Prostate gland (tissue), 2 donors: Measurements from ENCODE around the gene AOPEP.

Experiments
- CTCF ChIP-seq, 4 experiments: fragments of 200-600 bp in 2 of 4; fragments of 450-650 bp in 2 of 4; sonication (generic) in 2 of 4; IDR thresholded peaks; 1 replicate in 3 of 4; 2 replicates in 1 of 4; pipeline ENCODE4 v1.5.1; 2016 to 2019; ENCODE audit warnings: antibody characterized with exemption in 4 of 4, mild to moderate bottlenecking in 2 of 4, moderate library complexity in 2 of 4
- POLR2AphosphoS5 ChIP-seq: sonication (generic); formaldehyde crosslinking; IDR thresholded peaks from one replicate; pipeline ENCODE4 v1.6.1; 2017; ENCODE audit warnings: antibody characterized with exemption

GRCh38 chr9:95031711-95032461 is 305.4 kb downstream of the AOPEP start:
- TF ChIP-seq POLR2AphosphoS5 = no peak
- no peak for TF ChIP-seq CTCF (IDR thresholded peaks at IDR 0.05)
